ENCODE data around the gene PPP1R12C. TPM values are rescaled to one million over a fixed set of nuclear protein-coding genes. Genes with fewer than 3 reads are reported as not detected.

The PPP1R12C gene
- total RNA-seq, 1 experiment from 2014 or later = 79.9 TPM

DNA sequence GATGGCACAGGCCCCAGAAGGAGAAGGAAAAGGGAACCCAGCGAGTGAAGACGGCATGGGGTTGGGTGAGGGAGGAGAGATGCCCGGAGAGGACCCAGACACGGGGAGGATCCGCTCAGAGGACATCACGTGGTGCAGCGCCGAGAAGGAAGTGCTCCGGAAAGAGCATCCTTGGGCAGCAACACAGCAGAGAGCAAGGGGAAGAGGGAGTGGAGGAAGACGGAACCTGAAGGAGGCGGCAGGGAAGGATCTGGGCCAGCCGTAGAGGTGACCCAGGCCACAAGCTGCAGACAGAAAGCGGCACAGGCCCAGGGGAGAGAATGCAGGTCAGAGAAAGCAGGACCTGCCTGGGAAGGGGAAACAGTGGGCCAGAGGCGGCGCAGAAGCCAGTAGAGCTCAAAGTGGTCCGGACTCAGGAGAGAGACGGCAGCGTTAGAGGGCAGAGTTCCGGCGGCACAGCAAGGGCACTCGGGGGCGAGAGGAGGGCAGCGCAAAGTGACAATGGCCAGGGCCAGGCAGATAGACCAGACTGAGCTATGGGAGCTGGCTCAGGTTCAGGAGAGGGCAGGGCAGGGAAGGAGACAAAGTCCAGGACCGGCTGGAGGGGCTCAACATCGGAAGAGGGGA, 1.1 kb downstream of the PPP1R12C start:
- no peak overlapping the region for H4K8ac ChIP-seq (replicated peaks; ENCODE audit: insufficient read length, low read depth, low read length)
- H3K9me3 ChIP-seq (ENCODE audit: control insufficient read depth, low read depth, low read length) = no peaks in the 10 kb centered on the region
- Mint-ChIP-seq H3K4me1 (peaks cover 21 to 30% of the 10 kb centered on the region in 2 experiments), H3K4me3 (peak overlapping the region; percentile 92 to 94), H3K36me3 (ENCODE audit: insufficient read depth in 1 of 3, low read depth in 3 of 3) (no peaks in the 10 kb centered on the region), H3K27ac (peak overlapping the region in 2 of 3 experiments; percentile 82 to 89; a peak in 5 of 7 replicates), H3K27me3 (ENCODE audit: low read depth) (peaks cover 1% of the 10 kb centered on the region), H3K9me3 (no peaks in the 10 kb centered on the region)
- H3T11ph ChIP-seq (ENCODE audit: low read length) = no peak overlapping the region
- H3K4ac ChIP-seq (ENCODE audit: low read depth, low read length) = no peak overlapping the region
- H2BK15ac ChIP-seq (ENCODE audit: low read depth, low read length) = no peak overlapping the region; the same call in 1 of the 2 replicates
- H2BK5ac ChIP-seq (ENCODE audit: insufficient read length, low read length) = no peak overlapping the region
- no peaks in the 10 kb centered on the region for H3K27me3 ChIP-seq (ENCODE audit: insufficient read depth, low read length)
- peak overlapping the region; percentile 77 for H3K9ac ChIP-seq (ENCODE audit: extremely low read depth, insufficient read length, low read length)
- H3K23ac ChIP-seq (ENCODE audit: insufficient read length, low read depth, low read length) = no peak overlapping the region
- peaks cover 15% of the 10 kb centered on the region for H3K23me2 ChIP-seq (ENCODE audit: insufficient read length, low read depth, low read length, poor library complexity, severe bottlenecking)
- no peak overlapping the region for H2AK5ac ChIP-seq (ENCODE audit: insufficient read length, low read length)
- no peak overlapping the region for H3K27ac ChIP-seq (ENCODE audit: insufficient read length, low read depth, low read length)
- H4K91ac ChIP-seq (ENCODE audit: insufficient read length, low read depth, low read length) = no peak overlapping the region
- H2BK12ac ChIP-seq (ENCODE audit: insufficient read length, low read depth, low read length) = no peak overlapping the region
- peak overlapping the region; percentile 15 for H3K18ac ChIP-seq (ENCODE audit: insufficient read length, low read depth, low read length)
- no peaks in the 10 kb centered on the region for H3K4me1 ChIP-seq (ENCODE audit: insufficient read depth, low read length)
- no peak for TF ChIP-seq CTCF (conservative IDR thresholded peaks at IDR 0.05)
- H2BK20ac ChIP-seq (ENCODE audit: low read depth, low read length, poor library complexity, severe bottlenecking) = no peak overlapping the region
- no peak overlapping the region for H2BK120ac ChIP-seq (ENCODE audit: low read depth, low read length, poor library complexity, severe bottlenecking)
- H4K5ac ChIP-seq (ENCODE audit: insufficient read length, low read depth, low read length) = no peak overlapping the region
- peaks cover 3% of the 10 kb centered on the region for H4K20me1 ChIP-seq (ENCODE audit: control insufficient read depth, insufficient read depth, insufficient read length)
- WGBS (ENCODE audit: extremely low coverage, insufficient read length, low lambda C conversion rate) = no CpG with 5 or more reads among the region's 25 CpGs
- H3K79me1 ChIP-seq (ENCODE audit: insufficient read depth, low read depth, low read length, poor library complexity, severe bottlenecking) = peaks cover 5% of the 10 kb centered on the region
- DNase-seq = no peak
- H2AFZ ChIP-seq (ENCODE audit: low read length) = no peak overlapping the region
- peak overlapping the region; percentile 62 for H3K14ac ChIP-seq (ENCODE audit: insufficient read depth, low read length)
- no peak overlapping the region for H3K56ac ChIP-seq (ENCODE audit: insufficient read length, low read depth, low read length)
- H3K4me2 ChIP-seq (ENCODE audit: insufficient read depth, insufficient read length, low read length) = peak overlapping the region; percentile 99
- H3K79me2 ChIP-seq (ENCODE audit: insufficient read depth, low read length) = peaks cover 7% of the 10 kb centered on the region; the same call in 1 of the 2 replicates

Measured in H9 (cell line).